22Rv1 (cell line): ENCODE data around the gene LRRC49.

Experiments used
- CTCF ChIP-seq: fragments of 450-650 bp; IDR thresholded peaks from 2 replicates; pipeline ENCODE4 v1.5.1; 2017; ENCODE audit warnings: mild to moderate bottlenecking
- ZFX ChIP-seq: fragments of 450-650 bp; IDR thresholded peaks from 2 replicates; pipeline ENCODE4 v1.6.1; 2017; ENCODE audit warnings: antibody characterized with exemption, borderline replicate concordance

- no peak for TF ChIP-seq CTCF
- no peak for TF ChIP-seq ZFX
Measured at GRCh38 chr15:70954733-70955132, 62.1 kb downstream of the LRRC49 start.
